Colonic mucosa (tissue), 4 donors: ENCODE data around the gene RAPGEF6. TPM values are rescaled to one million over a fixed set of nuclear protein-coding genes. Genes with fewer than 3 reads are reported as not detected.

Experiments
- DNase-seq: peaks from one replicate; pipeline ENCODE4 v3.0.0-alpha.2; 2020
- H3K27ac ChIP-seq: fragments of 200-600 bp; one replicate; pipeline ENCODE4 v1.8.0; 2021
- H3K27me3 ChIP-seq: fragments of 200-600 bp; one replicate; pipeline ENCODE4 v1.8.0; 2021
- H3K36me3 ChIP-seq: fragments of 200-600 bp; one replicate; pipeline ENCODE4 v1.8.0; 2021
- H3K4me1 ChIP-seq: fragments of 200-600 bp; one replicate; pipeline ENCODE4 v1.8.0; 2021; ENCODE audit warnings: mild to moderate bottlenecking
- H3K4me3 ChIP-seq: fragments of 200-600 bp; one replicate; pipeline ENCODE4 v1.8.0; 2021
- H3K9ac ChIP-seq, 2 donors: one replicate each; pipeline ENCODE4 v1.7.0; 2013; ENCODE audit warnings: control low read depth in 2 of 2, low read depth in 2 of 2, low read length in 2 of 2
- H3K9me3 ChIP-seq: fragments of 200-600 bp; one replicate; pipeline ENCODE4 v1.8.0; 2021
- intact Hi-C: fragments of 100-400 bp; cut with DNase I; formaldehyde crosslinking; loops from one replicate; pipeline ENCODE4 v1.14.1; 2022
- total RNA-seq, 2 donors: library from RNA; stranded (reverse); fragmentation: NEBNext Ultra II Directional in 1 of 2; extraction: Animal tissue kit (Norgen Biotek cat#: 25700) in 1 of 2; gene quantifications; one replicate each; pipeline ENCODE4 v1.2.1, GENCODE V29; 2021
- TF ChIP-seq, protein P1 (sequence below): fragments of 200-600 bp; IDR thresholded peaks from one replicate; pipeline ENCODE4 v1.8.0; 2022; ENCODE audit warnings: antibody characterized with exemption, mild to moderate bottlenecking
- donor health status: healthy.
- donor health status: DM: no; HTN: no; CAD: no.
- donor health status: DM: no; HTN: no; CAD: no.

RAPGEF6 gene
- total RNA-seq, 2 donors from 2014 or later: 14.9 to 16.2 TPM

DNA sequence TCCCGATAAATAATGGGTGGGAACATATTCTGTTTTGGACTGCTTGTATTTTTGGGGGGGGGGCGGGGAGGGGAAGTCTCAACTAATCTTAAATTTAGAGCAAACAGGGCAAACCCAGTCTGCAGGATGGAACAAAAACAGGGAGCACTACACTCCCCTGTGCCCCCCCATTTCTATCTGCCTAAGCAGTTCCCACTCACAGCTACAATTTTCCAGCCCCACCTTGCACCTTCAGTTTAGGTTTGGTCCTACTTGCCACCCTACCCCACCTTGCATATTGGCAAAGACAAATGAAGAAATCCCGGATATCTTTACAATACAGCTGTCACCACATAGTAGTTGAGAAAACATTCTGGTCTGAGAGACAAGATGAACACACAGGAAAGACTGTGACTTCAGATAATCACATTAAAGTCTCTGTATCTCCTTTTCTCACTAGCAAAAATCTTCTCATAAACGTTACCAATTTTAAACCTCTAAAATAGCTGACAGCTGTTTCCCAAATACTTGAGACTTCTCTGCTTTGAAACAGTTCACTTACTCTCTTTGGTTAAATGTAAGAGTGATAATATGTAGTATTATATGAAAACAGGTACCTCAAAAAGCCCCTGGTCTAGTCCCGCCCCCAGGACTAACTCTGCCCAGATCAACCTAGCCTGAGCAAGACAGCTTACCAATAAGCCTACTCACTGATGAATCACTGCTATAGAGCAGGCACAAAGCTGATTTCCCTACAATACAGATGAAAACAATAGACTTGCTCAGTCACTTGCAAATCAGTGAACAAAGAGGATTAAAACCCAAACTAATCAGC lies 5.2 kb upstream of the RAPGEF6 start:
- Histone ChIP-seq H3K36me3 (no peaks in the 10 kb centered on the region), H3K4me1 (no peaks in the 10 kb centered on the region), H3K4me3 (no peak overlapping the region), H3K27me3 (no peaks in the 10 kb centered on the region), H3K27ac (no peak overlapping the region), H3K9ac (no peak overlapping the region), H3K9me3 (no peaks in the 10 kb centered on the region)
- TF ChIP-seq, protein P1, sequence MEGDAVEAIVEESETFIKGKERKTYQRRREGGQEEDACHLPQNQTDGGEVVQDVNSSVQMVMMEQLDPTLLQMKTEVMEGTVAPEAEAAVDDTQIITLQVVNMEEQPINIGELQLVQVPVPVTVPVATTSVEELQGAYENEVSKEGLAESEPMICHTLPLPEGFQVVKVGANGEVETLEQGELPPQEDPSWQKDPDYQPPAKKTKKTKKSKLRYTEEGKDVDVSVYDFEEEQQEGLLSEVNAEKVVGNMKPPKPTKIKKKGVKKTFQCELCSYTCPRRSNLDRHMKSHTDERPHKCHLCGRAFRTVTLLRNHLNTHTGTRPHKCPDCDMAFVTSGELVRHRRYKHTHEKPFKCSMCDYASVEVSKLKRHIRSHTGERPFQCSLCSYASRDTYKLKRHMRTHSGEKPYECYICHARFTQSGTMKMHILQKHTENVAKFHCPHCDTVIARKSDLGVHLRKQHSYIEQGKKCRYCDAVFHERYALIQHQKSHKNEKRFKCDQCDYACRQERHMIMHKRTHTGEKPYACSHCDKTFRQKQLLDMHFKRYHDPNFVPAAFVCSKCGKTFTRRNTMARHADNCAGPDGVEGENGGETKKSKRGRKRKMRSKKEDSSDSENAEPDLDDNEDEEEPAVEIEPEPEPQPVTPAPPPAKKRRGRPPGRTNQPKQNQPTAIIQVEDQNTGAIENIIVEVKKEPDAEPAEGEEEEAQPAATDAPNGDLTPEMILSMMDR: no peak
- intact Hi-C loops: no loop called here
- no peak for DNase-seq

DNA sequence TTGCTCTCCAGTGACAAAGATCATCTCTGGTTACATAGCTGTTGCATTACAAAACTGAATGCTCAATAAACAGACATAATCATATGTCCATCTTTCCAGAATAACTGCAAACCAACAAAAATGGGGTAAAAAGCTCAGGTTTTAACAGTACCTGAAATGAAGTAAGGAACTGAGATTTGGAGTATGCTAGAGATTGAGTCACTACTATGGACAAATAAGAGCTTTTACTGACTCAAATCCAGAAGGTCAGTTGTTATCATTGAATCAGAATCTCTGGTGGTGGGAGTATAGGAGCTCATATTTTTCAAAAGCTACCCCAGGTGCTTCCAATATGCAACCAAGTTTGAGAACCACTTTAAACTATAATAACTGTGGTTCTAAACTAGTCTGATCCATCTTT lies 4.1 kb upstream of the RAPGEF6 start:
- no peak for DNase-seq
- Histone ChIP-seq H3K4me3 (no peak overlapping the region), H3K4me1 (no peaks in the 10 kb centered on the region), H3K9ac (no peak overlapping the region), H3K9me3 (no peaks in the 10 kb centered on the region), H3K36me3 (no peaks in the 10 kb centered on the region), H3K27me3 (no peaks in the 10 kb centered on the region), H3K27ac (no peak overlapping the region)
- intact Hi-C loops: loop anchor here (5.0 kb wide), 1 partner anchor 158 kb away; the partner anchor contains the start of gene FNIP1
- TF ChIP-seq, protein P1: no peak

DNA sequence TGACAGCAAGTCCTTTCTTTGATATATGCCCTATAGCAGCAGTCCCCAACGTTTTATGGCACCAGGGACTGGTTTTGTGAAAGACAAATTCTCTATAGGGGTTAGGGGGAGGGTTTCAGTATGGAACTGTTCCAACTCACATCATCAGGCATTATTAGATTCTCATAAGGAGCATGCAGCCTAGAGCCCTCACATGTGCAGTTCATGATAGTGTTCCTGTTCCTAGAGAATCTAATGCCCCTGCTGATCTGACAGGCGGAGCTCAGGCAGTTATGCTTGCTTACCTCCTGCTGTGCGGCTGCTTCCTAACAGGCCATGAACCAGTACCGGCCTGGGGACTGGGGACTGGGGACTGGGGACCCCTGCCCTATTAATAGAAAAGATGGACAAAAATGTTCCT lies 2.7 kb upstream of the RAPGEF6 start:
- intact Hi-C loops: loop anchor here (5.0 kb wide), 1 partner anchor 160 kb away; the partner anchor contains the start of gene FNIP1
- Histone ChIP-seq H3K9ac (no peak overlapping the region), H3K4me1 (peaks cover 10% of the 10 kb centered on the region), H3K9me3 (no peaks in the 10 kb centered on the region), H3K27ac (no peak overlapping the region), H3K27me3 (no peaks in the 10 kb centered on the region), H3K36me3 (no peaks in the 10 kb centered on the region), H3K4me3 (no peak overlapping the region)
- DNase-seq: no peak
- TF ChIP-seq, protein P1: no peak

DNA sequence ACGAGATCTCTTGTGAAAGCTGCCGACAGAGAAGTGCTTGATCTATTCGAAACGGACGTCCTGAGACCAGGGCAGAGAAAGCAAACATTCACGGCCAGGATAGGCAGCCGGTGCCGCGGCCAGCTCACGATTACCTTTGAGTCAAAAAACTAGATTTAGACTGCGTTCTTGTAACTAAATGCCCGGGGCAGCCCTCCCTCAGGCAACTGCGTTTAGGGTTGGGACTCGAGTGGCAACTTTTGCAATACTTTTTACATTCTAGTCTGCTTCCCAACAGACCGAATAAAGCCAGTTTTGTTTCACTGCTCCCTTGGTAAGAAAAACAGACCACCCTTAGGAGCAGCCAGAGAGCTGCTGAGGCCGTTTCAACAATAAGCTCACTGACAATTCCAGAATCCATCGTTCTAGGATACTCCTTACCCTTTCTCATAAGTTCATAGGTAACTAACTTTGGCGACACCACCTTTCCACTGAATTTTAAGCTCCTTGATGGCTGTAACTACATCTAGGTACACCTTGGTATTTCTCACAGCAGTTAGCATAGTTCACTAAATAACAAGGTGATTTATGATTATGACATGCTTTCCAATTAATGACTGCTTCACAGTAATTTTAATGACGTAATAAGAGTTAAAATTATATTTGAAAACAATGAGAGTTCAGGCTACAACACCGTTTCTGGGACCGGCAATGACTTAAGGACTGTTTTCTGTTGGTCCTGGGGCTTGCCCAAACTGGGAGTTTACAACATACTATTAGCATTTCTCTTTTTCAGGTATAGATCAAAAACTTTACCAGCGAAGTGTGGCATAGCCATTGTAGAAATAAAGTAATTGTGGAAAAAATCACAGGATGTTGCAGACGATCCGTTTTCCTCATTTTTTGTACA lies 899 bp upstream of the RAPGEF6 start:
- no peaks in the 10 kb centered on the region for H3K36me3 ChIP-seq
- no peaks in the 10 kb centered on the region for H3K27me3 ChIP-seq
- DNase-seq: no peak
- H3K4me1 ChIP-seq: peaks cover 11% of the 10 kb centered on the region
- TF ChIP-seq, protein P1: no peak
- H3K4me3 ChIP-seq: peak overlapping the region; percentile 69
- peak overlapping the region; percentile 68 to 86 for H3K9ac ChIP-seq
- peak overlapping the region; percentile 100 for H3K27ac ChIP-seq
- intact Hi-C loops: loop anchor here (5.0 kb wide), 1 partner anchor 161 kb away; the partner anchor contains the start of gene FNIP1
- no peaks in the 10 kb centered on the region for H3K9me3 ChIP-seq

DNA sequence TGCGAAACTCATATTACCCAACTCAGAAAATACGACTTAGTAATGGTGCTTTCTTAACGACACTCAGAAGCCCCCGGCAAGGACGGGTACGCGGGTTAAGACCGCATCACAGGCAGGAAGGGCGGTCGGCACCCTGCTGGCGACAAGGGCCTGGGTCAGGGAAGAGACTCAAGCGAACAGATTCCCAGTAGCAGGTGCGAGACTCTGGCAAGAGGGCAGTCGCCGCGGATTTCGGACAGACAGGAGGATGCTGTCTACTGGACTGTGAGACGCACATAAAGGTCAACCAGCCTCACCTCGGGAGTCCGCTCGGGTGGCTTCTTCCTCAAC lies 398 bp downstream of the RAPGEF6 start:
- intact Hi-C loops: no loop called here
- Histone ChIP-seq H3K9me3 (no peaks in the 10 kb centered on the region), H3K27me3 (no peaks in the 10 kb centered on the region), H3K9ac (peak overlapping the region; percentile 86 to 94), H3K27ac (peak overlapping the region; percentile 100), H3K36me3 (no peaks in the 10 kb centered on the region), H3K4me1 (peaks cover 21% of the 10 kb centered on the region), H3K4me3 (peak overlapping the region; percentile 69)
- peak; percentile 68 for DNase-seq
- TF ChIP-seq, protein P1: no peak
